Muscle of leg (tissue), 11 donors: Measurements from ENCODE around the gene RGL1. TPM values are rescaled to one million over a fixed set of nuclear protein-coding genes. Genes with fewer than 3 reads are reported as not detected.

ENCODE experiments used
- DNase-seq: peaks from one replicate; pipeline ENCODE4 v3.0.0; 2013
- H3K27ac ChIP-seq: one replicate; pipeline ENCODE4 v1.5.1; 2013; ENCODE audit warnings: mild to moderate bottlenecking, low read length, control low read depth
- H3K27me3 ChIP-seq: one replicate; pipeline ENCODE4 v1.6.1; 2013; ENCODE audit warnings: low read length; ENCODE audit not compliant: control insufficient read depth, insufficient read depth
- H3K36me3 ChIP-seq: one replicate; pipeline ENCODE4 v1.6.1; 2013; ENCODE audit warnings: low read length; ENCODE audit not compliant: control insufficient read depth, insufficient read depth
- H3K4me1 ChIP-seq: one replicate; pipeline ENCODE4 v1.6.1; 2013; ENCODE audit warnings: low read length; ENCODE audit not compliant: control insufficient read depth, insufficient read depth
- H3K4me3 ChIP-seq: one replicate; pipeline ENCODE4 v1.5.1; 2013; ENCODE audit warnings: low read length, control low read depth
- H3K9me3 ChIP-seq: replicated peaks from 2 replicates; pipeline ENCODE4 v1.6.1; 2013; ENCODE audit warnings: low read depth, low read length; ENCODE audit not compliant: control insufficient read depth
- WGBS: methylation state at CpG from one replicate; pipeline ENCODE4 v1.1.5; 2013; ENCODE audit warnings: missing lambda C conversion rate; ENCODE audit not compliant: insufficient coverage; 5-methylcytosine and 5-hydroxymethylcytosine counted together
- polyA plus RNA-seq, 8 donors: library from polyadenylated mRNA; unstranded; fragments of 120-200 nt; gene quantifications; one replicate each; pipeline versions ENCODE4 v1.2.1 to v1.2.3, GENCODE V29; 2013; ENCODE audit warnings: inconsistent platforms in 1 of 8, low replicate concordance in 1 of 8; ENCODE audit not compliant: insufficient read length in 8 of 8, insufficient read depth in 1 of 8
- total RNA-seq: library from RNA; stranded (reverse); fragments of 120-200 nt; gene quantifications from one replicate; pipeline ENCODE4 v1.2.4, GENCODE V29; 2013

The RGL1 gene
- total and polyA plus RNA-seq, 9 donors: 20.8 to 40.5 (median 28.3) TPM

- Histone ChIP-seq H3K36me3 (peaks cover 2% of the 10 kb centered on the region), H3K27ac (no peak overlapping the region), H3K27me3 (no peaks in the 10 kb centered on the region), H3K9me3 (no peaks in the 10 kb centered on the region), H3K4me1 (no peaks in the 10 kb centered on the region), H3K4me3 (no peak overlapping the region)
- 94% methylated on average over 2 of the region's 3 CpGs for WGBS
- DNase-seq: no peak
These were observed 170.7 kb downstream of the RGL1 start for GRCh38 chr1:183975651-183976050.

- H3K4me3 ChIP-seq: no peak overlapping the region
- WGBS: 85% methylated on average over 1 of the region's 2 CpGs
- no peaks in the 10 kb centered on the region for H3K9me3 ChIP-seq
- H3K27me3 ChIP-seq: no peaks in the 10 kb centered on the region
- H3K27ac ChIP-seq: no peak overlapping the region
- DNase-seq: no peak
- peaks cover 2% of the 10 kb centered on the region for H3K36me3 ChIP-seq
- H3K4me1 ChIP-seq: no peaks in the 10 kb centered on the region
These were observed 172.8 kb downstream of the RGL1 start for GRCh38 chr1:183977717-183978116.

Other genes starting within 250 kb of the RGL1 start
- gene NCF2, start 214.7 kb upstream of the RGL1 start, total RNA-seq: 5.5 TPM
- 1 to 10 TPM; 4.0 to 7.9 (median 4.7) TPM for gene NCF2, start 214.7 kb upstream of the RGL1 start, polyA plus RNA-seq
- 105 TPM for gene ARPC5, start 169.3 kb upstream of the RGL1 start, total RNA-seq
- gene ARPC5, start 169.3 kb upstream of the RGL1 start, polyA plus RNA-seq: 100 to 1,000 TPM in 3 of 8 donors, 10 to 100 TPM in 5; 81.4 to 116 (median 96.6) TPM
- gene APOBEC4, start 151.8 kb upstream of the RGL1 start, total RNA-seq: not detected
- gene APOBEC4, start 151.8 kb upstream of the RGL1 start, polyA plus RNA-seq: not detected
- 5.6 TPM for gene COLGALT2, start 232.6 kb downstream of the RGL1 start, total RNA-seq
- gene COLGALT2, start 232.6 kb downstream of the RGL1 start, polyA plus RNA-seq: 1 to 10 TPM; 4.8 to 9.4 (median 6.6) TPM
- gene TSEN15, start 246.6 kb downstream of the RGL1 start, total RNA-seq: 33.3 TPM
- 10 to 100 TPM; 30.4 to 42.2 (median 34.2) TPM for gene TSEN15, start 246.6 kb downstream of the RGL1 start, polyA plus RNA-seq